PFSK-1 (cell line): Measurements from ENCODE around the gene CLASP1.

Experiments
- FOXP2 ChIP-seq: optimal IDR thresholded peaks from 2 replicates; pipeline ENCODE3; 2011; ENCODE audit warnings: borderline replicate concordance, control low read depth, inconsistent platforms; ENCODE audit not compliant: insufficient read depth; ENCODE audit errors: extremely low read length, extremely low read depth
- POLR2AphosphoS5 ChIP-seq: IDR thresholded peaks from 2 replicates; pipeline ENCODE4 v1.6.1; 2012; ENCODE audit warnings: low read depth, mild to moderate bottlenecking, control low read depth, low read length, moderate library complexity
- SIN3A ChIP-seq: IDR thresholded peaks from 2 replicates; pipeline ENCODE4 v1.6.1; 2012; ENCODE audit warnings: mild to moderate bottlenecking, low read length, moderate library complexity, borderline replicate concordance; ENCODE audit not compliant: insufficient read depth
- TAF1 ChIP-seq: IDR thresholded peaks from 2 replicates; pipeline ENCODE4 v1.6.1; 2012; ENCODE audit warnings: low read length, control low read depth, borderline replicate concordance; ENCODE audit not compliant: insufficient read depth
- TF ChIP-seq, protein P1 (sequence below), 2 experiments: IDR thresholded peaks; 2 replicates each; pipeline versions ENCODE4 v1.6.1 to v1.8.0; 2011 to 2012; ENCODE audit warnings: low read depth in 2 of 2, low read length in 2 of 2, control low read depth in 1 of 2, inconsistent platforms in 1 of 2, mild to moderate bottlenecking in 1 of 2, moderate library complexity in 1 of 2; ENCODE audit not compliant: insufficient read depth in 1 of 2

The CLASP1 gene

DNA sequence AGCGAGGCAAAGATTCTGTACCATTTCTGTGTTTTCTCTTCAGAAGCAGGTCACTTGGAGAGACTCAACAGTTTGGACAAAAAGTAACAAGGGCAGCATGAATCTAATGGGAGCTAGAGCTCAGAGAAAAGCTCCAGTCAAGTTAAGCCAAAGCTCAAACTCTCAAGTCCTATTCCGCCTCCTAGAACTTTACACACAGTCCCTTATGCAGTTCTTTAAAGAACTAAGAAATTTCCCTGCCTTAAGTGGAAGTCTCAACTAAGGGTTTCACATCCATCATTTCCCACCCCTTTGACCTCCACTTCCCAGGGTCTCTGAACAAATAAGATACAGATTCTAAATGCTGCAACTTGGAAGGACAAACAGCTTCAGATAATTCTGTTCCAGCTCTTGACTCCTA is 239.9 kb downstream of the CLASP1 start:
- TF ChIP-seq, protein P1, sequence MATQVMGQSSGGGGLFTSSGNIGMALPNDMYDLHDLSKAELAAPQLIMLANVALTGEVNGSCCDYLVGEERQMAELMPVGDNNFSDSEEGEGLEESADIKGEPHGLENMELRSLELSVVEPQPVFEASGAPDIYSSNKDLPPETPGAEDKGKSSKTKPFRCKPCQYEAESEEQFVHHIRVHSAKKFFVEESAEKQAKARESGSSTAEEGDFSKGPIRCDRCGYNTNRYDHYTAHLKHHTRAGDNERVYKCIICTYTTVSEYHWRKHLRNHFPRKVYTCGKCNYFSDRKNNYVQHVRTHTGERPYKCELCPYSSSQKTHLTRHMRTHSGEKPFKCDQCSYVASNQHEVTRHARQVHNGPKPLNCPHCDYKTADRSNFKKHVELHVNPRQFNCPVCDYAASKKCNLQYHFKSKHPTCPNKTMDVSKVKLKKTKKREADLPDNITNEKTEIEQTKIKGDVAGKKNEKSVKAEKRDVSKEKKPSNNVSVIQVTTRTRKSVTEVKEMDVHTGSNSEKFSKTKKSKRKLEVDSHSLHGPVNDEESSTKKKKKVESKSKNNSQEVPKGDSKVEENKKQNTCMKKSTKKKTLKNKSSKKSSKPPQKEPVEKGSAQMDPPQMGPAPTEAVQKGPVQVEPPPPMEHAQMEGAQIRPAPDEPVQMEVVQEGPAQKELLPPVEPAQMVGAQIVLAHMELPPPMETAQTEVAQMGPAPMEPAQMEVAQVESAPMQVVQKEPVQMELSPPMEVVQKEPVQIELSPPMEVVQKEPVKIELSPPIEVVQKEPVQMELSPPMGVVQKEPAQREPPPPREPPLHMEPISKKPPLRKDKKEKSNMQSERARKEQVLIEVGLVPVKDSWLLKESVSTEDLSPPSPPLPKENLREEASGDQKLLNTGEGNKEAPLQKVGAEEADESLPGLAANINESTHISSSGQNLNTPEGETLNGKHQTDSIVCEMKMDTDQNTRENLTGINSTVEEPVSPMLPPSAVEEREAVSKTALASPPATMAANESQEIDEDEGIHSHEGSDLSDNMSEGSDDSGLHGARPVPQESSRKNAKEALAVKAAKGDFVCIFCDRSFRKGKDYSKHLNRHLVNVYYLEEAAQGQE (IDR thresholded peaks at IDR 0.05; ENCODE audit: insufficient read depth in 1 of 2, low read depth in 2 of 2, low read length in 2 of 2): no peak
- TF ChIP-seq FOXP2: no peak
- TF ChIP-seq SIN3A: no peak
- no peak for TF ChIP-seq POLR2AphosphoS5
- no peak for TF ChIP-seq TAF1

DNA sequence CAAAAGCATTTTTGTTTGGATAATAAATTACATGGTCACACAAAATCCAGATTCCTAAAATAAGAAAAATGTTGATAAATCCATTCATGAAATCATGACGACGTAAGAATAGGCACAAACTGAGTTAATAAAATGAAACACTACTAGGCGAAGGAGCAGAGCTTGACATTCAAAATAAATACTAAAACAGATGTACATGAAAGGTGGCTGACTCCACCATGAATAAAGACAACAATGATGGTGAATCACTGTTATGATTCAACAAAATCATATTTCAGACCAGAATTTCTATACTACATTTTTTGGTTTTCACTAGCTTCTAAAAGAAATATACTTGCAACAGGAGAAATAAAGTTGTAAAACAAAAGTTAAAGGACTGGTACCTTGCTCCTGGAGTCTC is 240.6 kb downstream of the CLASP1 start:
- TF ChIP-seq, protein P1 (IDR thresholded peaks at IDR 0.05; ENCODE audit: insufficient read depth in 1 of 2, low read depth in 2 of 2, low read length in 2 of 2): no peak
- TF ChIP-seq SIN3A (no peak), TAF1 (no peak), POLR2AphosphoS5 (no peak)

DNA sequence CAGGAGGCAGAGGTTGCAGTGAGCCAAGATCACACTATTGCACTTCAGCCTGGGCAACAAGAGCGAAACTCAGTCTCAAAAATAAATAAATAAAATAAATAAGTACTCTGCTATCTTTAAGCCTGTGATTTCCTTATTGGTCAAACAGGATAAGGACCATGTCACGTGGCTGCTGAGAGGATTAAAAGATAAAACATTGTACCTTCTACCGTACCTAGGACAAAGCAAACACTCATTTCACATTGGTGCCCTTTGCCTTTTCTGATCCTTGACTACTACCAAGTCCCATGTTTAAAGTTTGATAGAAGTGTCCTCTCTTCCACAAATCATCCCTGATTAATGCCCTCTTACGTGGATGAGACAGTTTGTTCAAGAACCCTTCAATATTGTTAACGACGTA is 244.0 kb downstream of the CLASP1 start:
- TF ChIP-seq, protein P1 (IDR thresholded peaks at IDR 0.05; ENCODE audit: insufficient read depth in 1 of 2, low read depth in 2 of 2, low read length in 2 of 2): no peak
- TF ChIP-seq FOXP2 (no peak), SIN3A (no peak), POLR2AphosphoS5 (no peak), TAF1 (no peak)

DNA sequence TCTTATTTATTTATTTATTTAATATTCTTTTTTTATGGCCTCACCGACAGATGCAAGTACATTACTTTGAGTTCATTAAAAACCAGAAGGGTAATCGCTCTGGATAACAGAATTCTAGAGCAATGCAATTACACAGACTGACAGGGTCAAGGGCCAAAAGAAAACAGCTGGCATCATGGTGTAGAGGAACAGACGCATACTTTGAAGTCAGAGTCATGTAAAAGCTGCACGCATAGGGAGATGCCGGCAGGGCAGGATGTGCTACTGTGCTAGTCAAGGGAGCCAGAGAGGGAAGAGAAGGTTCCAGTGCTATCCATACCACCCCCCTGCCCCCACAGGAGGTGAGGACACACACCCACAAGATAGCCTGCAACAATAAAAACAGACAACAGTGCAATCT is 249.1 kb downstream of the CLASP1 start:
- TF ChIP-seq TAF1 (no peak), SIN3A (no peak), POLR2AphosphoS5 (no peak), FOXP2 (no peak)
- TF ChIP-seq, protein P1 (IDR thresholded peaks at IDR 0.05; ENCODE audit: insufficient read depth in 1 of 2, low read depth in 2 of 2, low read length in 2 of 2): no peak

DNA sequence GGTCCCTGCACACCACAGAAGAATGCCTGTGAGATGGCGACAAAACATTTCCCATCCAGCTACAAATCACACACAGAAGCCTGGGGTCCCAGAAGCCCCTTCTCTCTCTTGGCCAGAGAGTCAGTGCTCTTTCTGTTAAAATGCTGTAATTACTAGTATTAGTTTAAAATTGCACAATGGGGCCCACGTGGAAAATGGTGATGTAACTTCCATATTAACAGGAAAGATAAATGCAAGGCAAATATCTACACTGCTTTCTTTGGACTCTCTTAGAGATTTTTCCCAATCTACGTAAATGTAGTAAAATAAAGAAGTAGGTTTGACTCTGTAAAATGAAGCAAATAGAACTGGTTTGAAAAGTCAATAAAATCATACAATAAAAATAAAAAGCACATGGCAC is 250.4 kb downstream of the CLASP1 start:
- no peak for TF ChIP-seq TAF1
- TF ChIP-seq POLR2AphosphoS5: no peak
